Choroid plexus epithelial cell (primary cell): ENCODE data around the gene PRRT1B.

Experiments used
- DNase-seq: peaks from one replicate; pipeline ENCODE4 v3.0.0-alpha.2; 2010; ENCODE audit warnings: low read depth
- H3K4me3 ChIP-seq: 2 replicates; pipeline ENCODE4 v1.5.1; 2011; ENCODE audit warnings: low read depth, mild to moderate bottlenecking, control low read depth, low read length, moderate library complexity
- TF ChIP-seq, protein P1 (sequence below): conservative IDR thresholded peaks from 2 replicates; pipeline ENCODE4 v1.5.1; 2011; ENCODE audit warnings: low read depth, mild to moderate bottlenecking, control low read depth, inconsistent platforms, low read length, moderate library complexity

Gene PRRT1B

DNA sequence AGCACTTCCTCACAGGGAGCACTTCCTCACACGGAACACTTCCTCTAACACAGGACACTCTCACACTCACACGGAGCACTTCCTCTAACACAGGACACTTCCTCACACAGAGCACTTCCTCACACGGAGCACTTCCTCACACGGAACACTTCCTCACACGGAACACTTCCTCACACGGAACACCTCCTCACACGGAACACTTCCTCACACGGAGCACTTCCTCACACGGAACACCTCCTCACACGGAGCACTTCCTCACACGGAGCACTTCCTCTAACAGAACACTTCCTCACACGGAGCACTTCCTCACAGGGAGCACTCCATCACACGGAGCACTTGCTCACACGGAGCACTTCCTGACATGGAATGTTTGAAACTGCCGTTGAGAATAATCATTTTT lies 29.2 kb upstream of the PRRT1B start:
- no peak overlapping the region for H3K4me3 ChIP-seq
- DNase-seq, result no peak
- TF ChIP-seq, protein P1, sequence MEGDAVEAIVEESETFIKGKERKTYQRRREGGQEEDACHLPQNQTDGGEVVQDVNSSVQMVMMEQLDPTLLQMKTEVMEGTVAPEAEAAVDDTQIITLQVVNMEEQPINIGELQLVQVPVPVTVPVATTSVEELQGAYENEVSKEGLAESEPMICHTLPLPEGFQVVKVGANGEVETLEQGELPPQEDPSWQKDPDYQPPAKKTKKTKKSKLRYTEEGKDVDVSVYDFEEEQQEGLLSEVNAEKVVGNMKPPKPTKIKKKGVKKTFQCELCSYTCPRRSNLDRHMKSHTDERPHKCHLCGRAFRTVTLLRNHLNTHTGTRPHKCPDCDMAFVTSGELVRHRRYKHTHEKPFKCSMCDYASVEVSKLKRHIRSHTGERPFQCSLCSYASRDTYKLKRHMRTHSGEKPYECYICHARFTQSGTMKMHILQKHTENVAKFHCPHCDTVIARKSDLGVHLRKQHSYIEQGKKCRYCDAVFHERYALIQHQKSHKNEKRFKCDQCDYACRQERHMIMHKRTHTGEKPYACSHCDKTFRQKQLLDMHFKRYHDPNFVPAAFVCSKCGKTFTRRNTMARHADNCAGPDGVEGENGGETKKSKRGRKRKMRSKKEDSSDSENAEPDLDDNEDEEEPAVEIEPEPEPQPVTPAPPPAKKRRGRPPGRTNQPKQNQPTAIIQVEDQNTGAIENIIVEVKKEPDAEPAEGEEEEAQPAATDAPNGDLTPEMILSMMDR, result no peak

DNA sequence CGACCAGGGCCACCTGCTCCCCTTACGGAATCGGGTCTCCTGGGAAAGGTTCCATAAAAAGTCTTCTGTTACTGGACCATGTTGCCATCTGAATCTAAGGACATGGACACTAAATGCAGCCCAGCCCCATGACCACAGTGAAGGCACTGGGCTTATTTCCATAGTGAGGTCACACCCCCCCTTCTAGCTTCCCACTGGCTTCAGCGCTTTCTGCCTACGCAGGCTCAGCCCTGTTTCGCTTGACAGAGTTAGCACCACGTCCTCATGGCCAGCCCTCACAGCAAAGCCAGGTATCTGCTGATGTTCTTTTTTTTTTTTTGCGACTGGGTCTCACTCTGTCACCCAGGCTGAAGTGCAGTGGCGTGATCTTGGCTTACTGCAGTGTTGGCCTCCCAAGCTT lies 28.4 kb upstream of the PRRT1B start:
- no peak overlapping the region for H3K4me3 ChIP-seq
- TF ChIP-seq, protein P1, result no peak
- DNase-seq, result no peak

DNA sequence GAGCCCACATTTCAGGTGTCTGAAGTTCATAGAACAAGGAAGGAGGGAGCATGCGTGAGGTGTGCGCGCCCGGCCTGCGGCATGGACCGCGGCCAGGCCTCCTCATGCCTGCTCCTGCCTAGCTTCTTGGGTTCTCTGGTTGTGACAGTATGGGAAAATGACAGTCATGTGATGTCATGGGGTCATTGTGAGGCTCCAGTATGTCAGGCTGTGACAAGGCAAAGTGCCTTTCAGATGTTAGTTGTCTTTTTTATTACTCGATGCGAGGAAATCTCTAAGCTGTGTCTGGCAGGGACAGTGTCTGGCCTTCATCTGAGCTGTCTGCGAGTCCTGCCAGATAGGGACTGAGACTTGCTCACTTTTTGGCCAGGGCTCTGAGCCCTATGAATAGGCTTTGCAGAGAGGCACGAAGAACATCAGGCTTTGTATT lies 27.5 kb upstream of the PRRT1B start:
- TF ChIP-seq, protein P1, result no peak
- DNase-seq, result no peak
- H3K4me3 ChIP-seq, result no peak overlapping the region

DNA sequence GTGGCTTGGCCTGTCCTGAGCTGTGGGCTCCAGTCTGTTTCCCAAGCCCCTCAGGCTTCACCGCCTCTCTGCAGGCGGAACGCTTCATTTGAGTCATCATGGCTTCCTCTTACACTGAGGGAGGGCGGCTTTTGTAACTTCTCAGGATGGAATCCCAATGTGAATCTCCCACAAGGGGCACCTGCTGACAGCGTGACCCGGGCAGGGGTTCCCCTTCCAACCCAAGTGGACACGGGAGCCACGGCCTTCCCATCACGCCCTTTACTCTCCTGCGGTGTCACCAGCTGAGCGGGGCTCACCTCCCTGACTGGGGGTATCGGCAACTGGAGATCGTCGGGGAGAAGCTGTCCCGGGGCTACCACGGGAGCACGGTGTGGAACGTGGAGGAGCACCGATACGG lies 26.8 kb upstream of the PRRT1B start:
- DNase-seq, result no peak
- H3K4me3 ChIP-seq, result no peak overlapping the region
- TF ChIP-seq, protein P1, result no peak

DNA sequence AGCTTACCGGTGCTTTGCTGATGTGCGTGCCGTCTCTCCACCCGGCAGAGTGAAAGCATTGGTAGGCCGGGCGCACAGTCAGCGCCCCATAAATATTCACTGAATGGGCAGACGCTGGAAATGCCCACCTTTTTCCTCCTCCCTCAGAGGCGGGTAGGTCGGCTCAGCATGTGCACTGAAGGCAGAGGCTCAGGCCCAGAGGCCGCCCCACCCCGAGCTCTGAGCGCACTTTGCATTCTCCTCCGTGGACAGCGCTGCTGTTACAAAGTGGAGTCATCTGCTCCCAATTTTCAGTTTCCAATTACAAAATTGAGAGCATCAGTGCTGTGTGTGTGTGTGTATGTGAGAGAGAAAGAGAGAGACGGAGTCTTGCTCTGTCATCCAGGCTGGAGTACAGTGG lies 24.8 kb upstream of the PRRT1B start:
- TF ChIP-seq, protein P1, result no peak
- H3K4me3 ChIP-seq, result no peak overlapping the region
- no peak for DNase-seq

DNA sequence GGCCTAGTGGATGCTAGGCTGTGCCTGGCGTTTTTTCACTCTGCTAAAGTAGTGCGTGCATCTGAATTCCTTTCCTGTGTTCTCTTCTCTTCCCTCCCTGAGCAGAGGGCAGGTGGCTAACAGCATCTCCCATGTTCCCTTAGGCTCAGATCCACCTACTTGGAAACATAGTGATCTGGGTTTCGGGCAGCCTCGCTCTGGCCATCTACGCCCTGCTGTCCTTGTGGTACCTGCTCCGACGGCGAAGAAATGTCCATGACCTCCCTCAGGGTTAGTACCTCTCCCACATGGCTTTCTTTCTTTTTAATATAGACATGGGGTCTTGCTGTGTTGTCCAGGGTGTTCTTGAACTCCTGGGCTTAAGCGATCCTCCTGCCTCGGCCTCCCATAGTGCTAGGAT lies 24.1 kb upstream of the PRRT1B start:
- DNase-seq, result no peak
- H3K4me3 ChIP-seq, result no peak overlapping the region
- TF ChIP-seq, protein P1, result no peak

DNA sequence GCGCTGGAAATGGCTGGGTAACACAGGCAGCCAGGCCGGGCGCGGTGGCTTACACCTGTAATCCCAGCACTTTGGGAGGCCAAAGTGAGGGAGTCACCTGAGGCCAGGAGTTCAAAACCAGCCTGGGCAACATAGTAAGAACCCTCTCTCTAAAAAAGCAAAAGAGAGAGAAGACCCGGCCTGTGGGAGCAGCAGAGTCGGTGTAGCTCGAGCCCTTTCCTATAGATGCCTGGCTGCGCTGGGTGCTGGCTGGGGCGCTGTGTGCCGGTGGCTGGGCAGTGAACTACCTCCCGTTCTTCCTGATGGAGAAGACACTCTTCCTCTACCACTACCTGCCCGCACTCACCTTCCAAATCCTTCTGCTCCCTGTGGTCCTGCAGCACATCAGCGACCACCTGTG lies 23.5 kb upstream of the PRRT1B start:
- H3K4me3 ChIP-seq, result no peak overlapping the region
- TF ChIP-seq, protein P1, result no peak
- no peak for DNase-seq
